OCI-LY1 (cell line): ENCODE data around the gene ADORA3.

Source experiments
- CTCF ChIP-seq: fragments of 200-600 bp; sonication (generic), shearing (Covaris generic); IDR thresholded peaks from 2 replicates; pipeline ENCODE4 v1.5.1; 2017; ENCODE audit warnings: mild to moderate bottlenecking, antibody characterized with exemption, low read length, moderate library complexity, mixed read lengths
- EZH2 ChIP-seq: fragments of 200-600 bp; sonication (generic), shearing (Covaris generic); IDR thresholded peaks from 2 replicates; pipeline ENCODE4 v1.8.0; 2017; ENCODE audit warnings: borderline replicate concordance, mixed run types, mild to moderate bottlenecking, antibody characterized with exemption, low read length, moderate library complexity, mixed read lengths

GRCh38 chr1:111513410-111514020 is 10.1 kb upstream of the ADORA3 start:
- TF ChIP-seq CTCF = peak; percentile 17; the same call in 1 of the 2 replicates
- no peak for TF ChIP-seq EZH2
